ENCODE data around the gene RBM19.

DNA sequence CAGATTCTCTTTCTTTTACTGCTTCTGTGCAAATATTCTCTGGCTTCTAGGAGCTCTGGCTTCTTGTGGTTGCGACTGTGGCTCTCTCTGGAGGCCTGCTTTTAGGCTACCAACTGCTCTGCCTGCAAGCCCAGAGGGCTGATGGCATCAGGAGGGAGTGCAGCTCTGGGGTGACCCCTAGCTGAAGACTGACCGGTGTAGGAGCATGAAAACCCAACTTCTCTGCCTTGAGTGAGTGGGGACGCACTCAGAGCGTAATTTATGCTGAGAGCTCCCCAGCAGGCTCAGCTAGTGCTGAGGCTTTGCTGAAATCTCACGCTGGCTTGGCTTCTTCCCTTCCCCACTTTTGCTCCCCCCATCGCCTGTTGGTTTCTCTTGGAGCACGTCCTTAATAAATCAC is 29.9 kb upstream of the RBM19 start:
- TF ChIP-seq SUZ12 (IDR thresholded peaks at IDR 0.05; ENCODE audit: extremely low read depth, insufficient read depth, insufficient read length) (no peak), ZNF274 (IDR thresholded peaks at IDR 0.05; ENCODE audit: low read depth, low read length) (no peak)

All from NT2/D1 (cell line).